GM21825 (cell line): ENCODE data around the gene SPINT3.
"Not testable (repeated sequence)": the region's sequence is repeated elsewhere in the genome, so short reads cannot be mapped to it uniquely, and the experiment has no call there.

Experiments used
- ATAC-seq: cut with Tn5 transposase; IDR thresholded peaks from one replicate; pipeline ENCODE4 v1.9.1; 2021; ENCODE audit warnings: mild to moderate bottlenecking, moderate library complexity; ENCODE audit not compliant: unreplicated experiment

Gene SPINT3

DNA sequence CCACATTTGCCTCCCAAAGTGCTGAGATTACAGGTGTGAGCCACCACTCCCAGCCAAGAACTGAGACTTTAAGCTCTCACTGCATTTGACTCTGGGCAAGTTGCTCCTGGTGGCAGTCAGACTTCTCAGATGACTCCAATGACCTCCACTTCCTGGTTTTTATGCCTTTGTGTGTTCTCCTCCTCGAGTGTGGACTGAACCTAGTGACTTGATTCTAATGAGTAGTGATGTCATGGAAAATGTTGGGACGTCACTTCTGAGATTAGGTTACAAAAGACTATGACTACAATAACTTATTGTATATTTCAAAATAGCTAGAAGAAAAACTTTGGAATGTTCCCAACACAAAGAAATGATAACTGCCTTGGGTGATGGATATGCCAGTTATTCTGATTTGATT lies 12.0 kb downstream of the SPINT3 start:
- ATAC-seq = no peak

DNA sequence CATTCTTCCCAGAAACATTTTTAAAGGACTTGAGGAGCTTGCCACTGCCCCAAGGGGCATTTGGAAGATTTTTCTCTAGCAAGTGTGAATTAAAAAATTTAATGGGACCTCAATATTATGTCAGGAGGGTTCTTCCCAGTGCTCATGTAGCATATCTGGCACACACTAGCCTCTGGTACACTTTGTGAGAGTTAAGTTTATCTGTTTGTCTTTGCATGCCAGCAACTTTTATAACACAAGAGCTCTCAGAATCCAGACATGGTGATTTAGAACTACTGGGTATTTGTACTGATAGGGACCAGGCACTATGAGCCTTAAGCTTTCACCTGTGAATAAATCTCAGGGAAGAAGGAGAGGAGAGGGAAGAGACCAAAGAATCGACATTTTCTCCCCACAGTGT lies 12.9 kb downstream of the SPINT3 start:
- no peak for ATAC-seq

DNA sequence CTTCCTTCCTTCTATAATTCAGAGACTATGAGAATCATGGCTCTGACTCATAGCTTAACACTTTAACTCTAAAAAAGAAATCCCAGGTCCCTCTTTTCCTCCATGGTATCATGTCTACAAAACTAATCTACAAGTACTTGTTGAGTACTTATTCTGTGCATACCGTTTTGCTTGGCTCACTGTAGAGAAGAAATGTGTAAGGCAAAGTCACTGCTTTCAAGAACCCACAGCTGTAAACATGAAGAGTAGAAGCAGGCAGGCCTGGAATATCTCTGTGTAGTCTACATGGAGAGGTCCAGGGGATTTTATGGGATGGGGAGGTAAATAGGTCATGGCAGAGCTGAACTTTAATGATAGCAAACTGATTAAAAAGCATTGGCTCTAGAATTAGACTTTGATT lies 13.8 kb downstream of the SPINT3 start:
- ATAC-seq = no peak

DNA sequence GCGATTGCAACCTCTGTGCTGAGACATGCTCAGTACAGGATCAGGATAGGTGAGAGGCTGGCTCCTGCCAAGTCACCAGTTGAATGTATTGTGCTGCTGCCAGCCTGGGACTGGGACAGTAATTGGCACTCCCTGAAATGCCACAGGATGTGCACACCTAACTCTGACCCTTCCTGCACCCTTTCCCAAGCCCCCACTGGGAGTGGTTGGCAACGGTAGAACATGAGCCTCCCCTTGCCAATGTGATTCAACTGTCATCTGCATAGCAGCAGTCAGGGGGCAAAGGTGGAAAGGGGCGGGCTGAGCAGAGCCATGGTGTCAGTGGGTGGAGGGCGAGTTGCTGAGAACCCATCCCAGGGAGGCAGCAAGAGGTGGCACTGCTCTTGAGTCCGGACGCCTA lies 15.4 kb downstream of the SPINT3 start:
- no peak for ATAC-seq

DNA sequence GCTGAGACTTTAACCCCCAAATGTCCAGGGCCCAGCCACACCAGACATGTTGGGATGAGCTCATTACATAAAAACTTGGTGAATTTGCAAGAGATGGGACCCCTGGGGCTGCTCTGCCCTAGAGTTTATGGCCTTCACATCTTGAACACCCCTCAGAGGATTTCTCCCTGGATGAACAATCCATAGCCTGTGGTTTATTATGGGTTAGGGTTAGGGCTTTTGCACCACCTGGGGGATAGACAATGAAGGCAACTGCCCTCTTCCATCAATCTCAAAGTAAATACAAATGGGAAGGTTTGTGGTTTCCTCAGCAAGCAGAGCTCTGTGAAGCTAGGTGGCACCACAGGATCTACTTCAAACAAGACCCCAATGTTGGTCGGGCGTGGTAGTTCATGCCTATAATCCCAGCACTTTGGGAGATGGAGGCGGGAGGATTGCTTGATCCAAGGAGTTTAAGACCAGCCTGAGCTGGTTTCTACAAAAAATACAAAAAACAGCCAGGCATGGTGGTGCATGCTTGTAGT lies 17.4 kb downstream of the SPINT3 start:
- no peak for ATAC-seq

DNA sequence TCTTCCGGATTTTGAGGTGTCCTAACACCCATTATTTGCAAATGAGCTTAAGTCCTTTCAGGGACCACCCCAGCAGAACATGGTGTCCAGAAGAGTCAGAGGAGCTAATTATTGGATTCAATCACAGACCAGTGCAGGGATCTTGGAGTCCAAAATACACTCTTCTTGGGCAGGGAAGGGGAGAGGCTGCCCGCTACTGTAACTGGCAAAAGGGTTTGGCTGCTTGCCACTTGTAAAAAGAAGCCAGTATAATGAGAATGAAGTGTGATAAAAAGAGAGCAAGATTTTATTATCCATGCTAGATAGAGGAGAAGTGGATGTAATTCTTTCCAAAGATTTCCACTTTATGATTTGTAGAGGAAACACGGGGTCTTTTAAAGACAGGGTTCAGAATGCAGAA lies 19.3 kb downstream of the SPINT3 start:
- ATAC-seq = no peak

DNA sequence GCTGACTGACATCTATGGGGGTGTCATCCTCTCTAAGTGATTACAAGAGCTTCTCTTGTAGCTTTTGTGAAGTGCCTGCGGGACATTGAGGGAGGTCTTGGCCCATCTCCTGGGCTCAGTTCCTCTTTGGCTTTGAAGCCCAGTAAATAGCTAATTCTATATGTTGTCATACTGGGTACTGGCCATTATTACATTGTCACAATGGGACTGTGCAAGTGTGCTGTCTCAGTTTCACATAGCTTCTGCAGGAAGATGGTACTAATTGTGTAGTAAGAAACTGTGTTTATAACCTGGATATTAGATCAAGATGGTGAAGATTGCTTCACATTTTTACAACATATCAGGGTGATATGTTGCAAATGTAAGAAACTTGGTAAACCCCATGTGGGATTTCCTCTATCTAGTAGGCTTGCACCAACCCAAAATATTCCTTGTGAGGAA lies 19.9 kb downstream of the SPINT3 start:
- no peak for ATAC-seq

DNA sequence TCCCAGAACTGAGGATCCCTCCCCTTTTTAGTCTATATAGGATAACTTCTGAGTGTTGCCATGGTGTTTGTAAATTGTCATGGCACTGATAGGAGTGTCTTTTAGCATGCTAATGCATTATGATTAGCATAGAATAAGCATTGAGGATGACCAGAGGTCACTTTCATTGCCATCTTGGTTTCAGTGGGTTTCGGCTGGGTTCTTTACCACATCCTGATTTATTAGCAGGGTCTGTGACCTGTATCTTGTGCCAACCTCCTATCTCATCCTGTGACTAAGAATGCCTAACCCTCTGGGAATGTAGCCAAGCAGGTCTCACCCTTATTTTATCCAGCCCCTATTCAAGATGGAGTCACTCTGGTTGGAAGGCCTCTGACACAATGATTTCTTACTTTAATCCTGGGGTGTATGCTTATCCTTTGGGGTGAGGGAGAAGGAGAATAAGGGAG lies 26.3 kb downstream of the SPINT3 start:
- no peak for ATAC-seq

DNA sequence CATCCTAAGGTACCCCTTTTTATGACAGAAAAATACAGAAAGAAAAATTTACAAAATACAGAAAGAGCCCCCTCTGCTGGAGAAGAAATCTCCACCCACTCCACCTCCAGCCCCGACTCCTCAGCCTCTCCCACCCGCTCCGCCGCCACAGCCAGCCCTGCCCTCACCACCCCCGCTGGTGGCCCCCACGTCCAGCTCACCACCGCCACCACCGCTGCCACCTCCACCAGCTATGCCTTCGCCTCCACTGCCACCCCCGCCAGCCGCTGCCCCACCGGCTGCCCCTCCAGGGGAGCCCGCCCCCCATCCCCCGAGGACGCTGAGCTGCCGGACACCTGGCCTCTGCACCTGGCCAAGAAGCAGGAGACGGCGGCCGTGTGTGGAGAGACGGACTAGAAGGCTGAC lies 28.2 kb downstream of the SPINT3 start:
- ATAC-seq = no peak

DNA sequence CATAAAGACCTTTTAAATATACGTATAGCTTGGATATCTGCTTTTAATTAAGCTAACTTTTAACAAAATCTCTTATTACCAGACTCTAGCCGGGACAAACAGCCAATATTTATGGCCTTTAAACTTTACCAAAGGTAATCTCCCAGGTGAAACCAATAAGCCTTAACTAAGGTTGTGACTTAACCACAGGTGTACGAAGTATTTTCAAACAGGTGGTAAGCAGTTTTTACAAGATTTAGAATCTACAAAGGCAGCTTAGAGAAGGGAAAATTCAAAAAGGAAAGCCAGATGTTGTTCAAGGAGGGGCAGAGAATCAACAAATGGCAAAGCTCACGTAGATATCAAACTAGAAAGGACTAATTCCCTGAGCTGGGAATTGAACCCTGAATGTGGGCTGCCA lies 30.0 kb downstream of the SPINT3 start:
- no peak for ATAC-seq

DNA sequence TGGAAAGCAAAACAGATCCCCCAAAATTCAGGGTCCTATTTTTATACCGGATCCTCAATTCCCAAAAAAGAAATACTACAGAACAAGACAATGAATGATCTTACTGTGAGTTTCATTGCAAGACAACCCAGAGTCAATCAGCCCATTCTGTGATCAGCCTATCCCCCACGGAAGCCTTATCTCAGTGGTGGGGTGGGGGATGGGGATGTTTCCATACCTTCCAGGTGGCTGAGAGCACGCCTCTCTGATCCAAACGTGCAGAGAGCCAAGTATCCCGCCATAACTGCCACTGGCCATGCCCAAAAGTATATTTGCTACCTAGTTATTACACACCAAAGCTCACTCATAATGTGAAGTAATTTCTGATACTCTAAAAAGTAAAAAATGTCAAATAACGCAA lies 30.7 kb downstream of the SPINT3 start:
- no peak for ATAC-seq

DNA sequence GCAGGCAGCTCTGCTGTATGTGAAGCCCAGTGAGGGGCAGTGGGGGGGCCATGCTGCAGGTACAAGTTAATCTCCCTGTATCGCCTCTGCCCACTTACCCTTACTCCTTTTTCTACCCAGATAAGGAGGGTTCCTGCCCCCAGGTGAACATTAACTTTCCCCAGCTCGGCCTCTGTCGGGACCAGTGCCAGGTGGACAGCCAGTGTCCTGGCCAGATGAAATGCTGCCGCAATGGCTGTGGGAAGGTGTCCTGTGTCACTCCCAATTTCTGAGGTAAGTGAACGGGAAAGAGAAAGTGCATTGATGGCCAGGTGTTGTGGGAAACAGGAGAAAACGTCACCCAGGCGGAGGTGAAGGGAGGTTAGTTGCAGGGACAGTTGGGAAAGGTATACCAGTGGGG lies 35.6 kb downstream of the SPINT3 start:
- no peak for ATAC-seq

DNA sequence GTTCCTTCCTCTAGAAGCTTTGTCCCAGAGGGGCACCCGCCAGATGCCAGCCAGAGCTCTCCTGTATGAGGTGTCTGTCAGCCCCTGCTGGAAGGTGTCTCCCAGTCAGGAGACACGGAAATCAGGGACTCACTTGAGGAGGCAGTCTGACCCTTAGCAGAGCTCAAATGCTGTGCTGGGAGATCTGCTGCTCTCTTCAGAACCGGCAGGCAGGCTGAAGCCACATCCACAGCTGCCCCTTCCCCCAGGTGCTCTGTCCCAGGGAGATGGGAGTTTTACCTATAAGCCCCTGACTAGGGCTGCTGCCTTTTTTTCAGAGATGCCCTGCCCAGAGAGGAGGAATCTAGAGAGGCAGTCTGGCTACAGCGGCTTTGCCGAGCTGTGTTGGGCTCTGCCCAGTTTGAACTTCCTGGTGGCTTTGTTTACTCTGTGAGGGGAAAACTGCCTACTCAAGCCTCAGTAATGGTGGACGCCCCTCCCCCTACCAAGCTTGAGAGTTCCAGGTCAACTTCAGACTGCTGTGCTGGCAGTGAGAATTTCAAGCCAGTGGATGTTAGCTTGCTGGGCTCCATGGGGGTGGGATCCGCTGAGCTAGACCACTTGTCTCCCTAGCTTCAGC lies 37.8 kb downstream of the SPINT3 start:
- not testable (repeated sequence) for ATAC-seq

DNA sequence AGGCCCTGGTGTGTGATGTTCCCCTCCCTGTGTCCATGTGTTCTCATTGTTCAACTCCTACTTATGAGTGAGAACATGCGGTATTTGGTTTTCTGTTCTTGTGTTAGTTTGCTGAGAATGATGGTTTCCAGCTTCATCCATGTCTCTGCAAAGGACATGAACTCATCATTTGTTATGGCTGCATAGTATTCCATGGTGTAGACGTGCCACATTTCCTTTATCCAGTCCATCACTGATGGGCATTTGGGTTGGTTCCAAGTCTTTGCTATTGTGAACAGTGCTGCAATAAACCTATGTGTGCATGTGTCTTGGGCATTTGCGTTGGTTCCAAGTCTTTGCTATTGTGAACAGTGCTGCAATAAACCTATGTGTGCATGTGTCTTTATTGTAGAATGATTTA lies 43.1 kb downstream of the SPINT3 start:
- not testable (repeated sequence) for ATAC-seq

DNA sequence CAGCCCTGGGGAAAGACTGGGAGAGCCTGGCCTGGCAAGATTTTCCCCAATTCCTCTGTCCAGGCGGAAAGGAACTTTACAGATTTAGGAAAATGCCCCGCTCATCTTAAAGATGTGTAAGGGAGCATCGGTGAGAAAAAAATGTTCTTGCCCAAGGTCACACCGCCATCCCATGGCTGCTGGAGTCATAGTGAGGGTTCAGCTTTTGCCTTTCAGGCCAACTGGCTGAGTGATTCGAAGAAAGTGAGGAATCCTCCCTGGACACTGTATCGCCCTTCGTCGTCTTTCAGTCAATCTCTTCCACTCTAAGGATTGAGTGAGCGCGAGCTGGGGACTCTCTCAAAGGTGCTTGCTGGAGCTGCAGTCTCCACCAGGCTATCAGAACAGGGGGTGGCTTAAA lies 44.5 kb downstream of the SPINT3 start:
- ATAC-seq = no peak

DNA sequence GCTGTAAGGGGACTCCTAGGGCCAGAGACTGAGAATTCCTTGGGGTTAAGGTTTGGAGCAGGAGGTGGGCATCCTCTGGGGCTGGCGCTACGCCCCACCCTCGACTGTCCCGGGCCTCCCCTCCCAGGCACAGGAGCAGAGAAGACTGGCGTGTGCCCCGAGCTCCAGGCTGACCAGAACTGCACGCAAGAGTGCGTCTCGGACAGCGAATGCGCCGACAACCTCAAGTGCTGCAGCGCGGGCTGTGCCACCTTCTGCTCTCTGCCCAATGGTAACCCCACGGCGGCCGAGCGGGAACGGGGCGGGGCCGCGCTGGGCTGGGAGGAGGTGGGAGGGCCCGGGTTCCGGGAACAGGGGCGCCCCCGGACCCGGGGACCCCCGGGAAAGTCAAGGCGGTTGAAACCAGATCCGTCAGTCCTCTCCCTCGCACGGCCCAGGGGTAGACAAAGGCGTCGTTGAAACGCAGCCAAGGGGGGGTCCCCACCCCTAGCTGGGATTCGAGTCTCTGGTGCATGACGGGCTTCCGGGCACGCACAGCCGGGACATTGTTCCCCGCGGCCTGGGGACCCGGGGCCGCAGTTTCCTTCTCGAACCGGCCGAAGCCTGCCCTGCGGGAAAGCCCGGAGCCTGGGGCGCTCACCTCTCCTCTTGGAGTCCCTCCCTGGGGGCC lies 45.0 kb downstream of the SPINT3 start:
- peak; percentile 80 for ATAC-seq

DNA sequence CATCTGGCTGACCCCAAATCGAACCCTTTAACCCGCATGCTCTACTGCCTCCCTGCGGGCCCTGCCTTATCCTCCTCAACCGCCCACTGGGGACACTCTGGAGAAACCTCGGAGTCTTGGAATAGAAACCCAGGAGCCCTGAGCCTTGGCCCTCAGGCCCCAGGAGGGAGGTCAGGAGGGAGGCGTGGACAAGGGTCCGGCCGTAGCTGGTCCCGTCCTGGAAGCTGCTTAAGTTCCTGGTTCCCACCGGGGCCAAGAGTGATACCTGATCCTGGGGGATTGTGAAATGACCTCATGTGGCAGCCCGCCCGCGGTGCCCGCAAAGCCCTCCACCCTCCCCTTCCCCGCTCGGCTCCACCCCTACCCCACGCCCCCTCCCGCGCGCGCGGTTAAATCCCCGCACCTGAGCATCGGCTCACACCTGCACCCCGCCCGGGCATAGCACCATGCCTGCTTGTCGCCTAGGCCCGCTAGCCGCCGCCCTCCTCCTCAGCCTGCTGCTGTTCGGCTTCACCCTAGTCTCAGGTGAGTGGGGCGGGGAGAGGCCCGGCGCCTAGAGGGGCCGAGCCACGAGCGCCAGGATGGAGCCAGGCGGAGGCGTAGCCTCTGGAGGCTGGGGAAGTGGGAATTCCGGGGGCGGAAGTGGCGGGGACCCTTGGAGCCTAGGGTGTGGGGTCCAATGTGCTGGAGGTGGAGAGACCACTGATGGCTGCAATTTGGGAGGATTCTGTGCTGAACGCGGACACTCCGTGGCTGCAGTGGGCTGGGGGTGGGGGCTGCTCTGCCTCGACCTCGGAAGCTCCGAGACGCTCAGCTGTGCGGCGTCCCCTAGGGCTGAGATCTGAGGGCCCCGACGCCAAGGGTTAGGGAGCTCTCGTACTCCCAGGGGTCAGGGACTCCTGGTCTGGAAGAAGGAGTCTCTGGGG lies 45.8 kb downstream of the SPINT3 start, which contains the start of gene WFDC2:
Gene WFDC2, plus strand, starts transcription at position 418 of the 926 bp plus-strand sequence. Its CDS starts 29 bp downstream, at position 447.
- no peak for ATAC-seq

DNA sequence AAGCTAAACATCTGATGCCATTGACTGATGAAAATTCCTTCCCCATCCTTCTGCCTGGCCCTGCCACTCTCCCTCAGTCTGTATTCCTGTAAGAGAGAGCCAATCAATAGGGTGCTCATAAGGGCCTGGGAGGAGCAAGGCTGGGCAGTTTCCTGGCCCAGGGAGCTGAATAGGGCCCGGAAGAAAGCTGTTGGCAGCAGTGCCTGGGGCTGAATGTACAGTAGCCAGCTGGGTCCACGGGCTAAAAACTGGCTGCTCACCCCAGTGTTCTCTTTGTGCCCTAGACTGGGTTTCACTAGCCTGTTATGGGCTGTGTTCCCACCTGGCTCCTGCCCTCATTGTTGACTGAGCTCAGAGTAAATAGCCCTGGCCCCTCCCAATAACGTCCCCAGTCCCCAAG lies 47.6 kb downstream of the SPINT3 start:
- ATAC-seq = no peak

DNA sequence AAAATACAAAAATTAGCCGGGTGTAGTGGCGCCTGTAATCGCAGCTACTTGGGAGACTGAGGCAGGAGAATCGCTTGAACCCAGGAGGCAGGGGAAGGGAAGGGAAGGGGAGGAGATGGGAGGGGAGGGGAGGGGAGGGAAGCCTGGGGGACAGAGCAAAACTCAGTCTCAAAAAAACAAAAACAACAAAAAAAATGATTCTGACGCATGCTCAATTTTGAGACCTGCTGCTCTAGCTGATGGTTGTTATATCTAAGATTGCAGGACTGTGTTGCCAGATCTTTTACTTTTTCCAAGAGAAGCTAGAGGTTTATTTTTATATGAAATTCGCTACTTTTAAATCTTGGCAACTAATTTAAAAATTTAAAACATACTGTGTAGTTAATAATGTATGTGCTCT lies 48.2 kb downstream of the SPINT3 start:
- no peak for ATAC-seq

DNA sequence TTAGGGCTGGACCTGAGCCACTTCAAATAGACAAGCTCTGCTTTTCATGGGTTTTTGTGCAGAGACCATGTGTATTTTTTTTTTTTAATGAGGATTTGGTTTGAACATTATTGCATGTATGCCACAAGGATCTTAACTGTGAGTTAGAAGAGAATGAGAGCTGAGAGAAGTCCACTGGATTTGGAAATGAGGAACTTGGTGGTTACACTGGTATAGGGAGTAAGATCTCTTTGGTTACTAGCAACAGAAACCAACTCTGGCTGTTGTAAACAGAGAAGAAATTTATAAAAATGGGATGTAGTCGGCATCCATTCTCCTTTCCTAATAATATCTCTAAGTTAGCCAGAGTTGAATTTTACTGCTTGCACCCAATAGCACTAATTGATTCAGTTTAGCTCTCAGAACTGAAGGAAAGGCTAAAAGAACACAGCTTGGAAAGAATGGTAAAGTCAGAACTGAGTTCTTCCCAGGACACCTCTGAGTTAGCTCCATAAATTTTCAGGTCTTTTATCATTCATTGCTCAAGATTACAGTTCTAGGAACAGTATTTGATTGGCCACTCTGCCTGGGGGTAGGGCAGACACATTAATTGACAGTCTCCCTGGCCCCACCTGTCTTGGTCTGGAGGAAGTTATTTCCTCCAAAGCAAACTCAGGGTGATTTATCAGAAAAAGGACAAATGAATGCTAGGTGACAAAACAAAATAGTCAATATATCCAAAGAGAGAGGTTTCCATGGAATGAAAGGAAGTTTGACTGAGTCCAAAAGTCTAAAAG lies 49.7 kb downstream of the SPINT3 start:
- ATAC-seq = no peak

DNA sequence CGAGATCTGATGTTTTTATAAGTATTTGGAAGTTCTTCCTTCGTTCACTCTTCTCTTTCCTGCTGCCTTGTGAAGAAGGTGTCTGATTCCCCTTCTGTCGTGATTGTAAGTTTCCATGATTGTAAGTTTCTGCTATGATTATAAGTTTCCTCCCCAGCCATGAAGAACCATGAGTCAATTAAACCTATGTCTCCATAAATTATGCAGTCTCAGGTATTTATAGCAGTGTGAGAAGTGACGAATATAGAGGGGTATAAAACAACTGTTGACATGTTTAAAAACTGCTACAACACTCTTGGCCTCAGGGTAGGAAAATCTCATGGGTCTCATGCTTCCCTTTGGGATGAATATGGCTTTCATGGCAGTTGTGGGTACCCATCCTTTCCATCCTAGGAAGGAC lies 51.7 kb downstream of the SPINT3 start:
- no peak for ATAC-seq
